Gastrocnemius medialis (tissue), 4 donors: ENCODE data around the gene CAMTA1. TPM values are rescaled to one million over a fixed set of nuclear protein-coding genes. Genes with fewer than 3 reads are reported as not detected.

Experiments used
- ATAC-seq, 2 donors: fragments of 150-250 bp; one replicate each; pipeline ENCODE4 v1.9.1; 2016
- DNase-seq, 2 donors: peaks; one replicate each; pipeline ENCODE4 v3.0.0-alpha.2; 2019
- H3K27ac ChIP-seq, 4 donors: fragments of 200-600 bp; sonication (generic); 1 replicate in 1 of 4; 2 replicates in 3 of 4; pipeline ENCODE4 v1.5.1; 2016 to 2018; ENCODE audit warnings: mild to moderate bottlenecking in 2 of 4, moderate library complexity in 1 of 4
- H3K27me3 ChIP-seq, 3 donors: fragments of 200-600 bp; sonication (generic) in 2 of 3; 1 replicate in 1 of 3; 2 replicates in 2 of 3; pipeline versions ENCODE4 v1.5.1 to v1.6.0; 2016 to 2019; ENCODE audit warnings: mild to moderate bottlenecking in 1 of 3, moderate library complexity in 1 of 3
- H3K36me3 ChIP-seq, 2 donors: fragments of 200-600 bp; sonication (generic) in 1 of 2; one replicate each; pipeline ENCODE4 v1.5.1; 2017 to 2018
- H3K4me1 ChIP-seq, 2 donors: fragments of 200-600 bp; sonication (generic) in 1 of 2; one replicate each; pipeline ENCODE4 v1.5.1; 2016 to 2017; ENCODE audit warnings: mild to moderate bottlenecking in 2 of 2
- H3K4me3 ChIP-seq, 4 donors: fragments of 200-600 bp; sonication (generic) in 3 of 4; 1 replicate in 1 of 4; 2 replicates in 3 of 4; pipeline ENCODE4 v1.5.1; 2016 to 2019; ENCODE audit warnings: mild to moderate bottlenecking in 2 of 4
- H3K9me3 ChIP-seq, 3 donors: fragments of 200-600 bp; sonication (generic) in 2 of 3; 1 replicate in 1 of 3; 2 replicates in 2 of 3; pipeline ENCODE4 v1.5.1; 2016 to 2019
- POLR2A ChIP-seq, 2 donors: fragments of 450-650 bp; IDR thresholded peaks; one replicate each; pipeline ENCODE4 v1.6.1; 2017; ENCODE audit warnings: antibody characterized with exemption in 2 of 2, mild to moderate bottlenecking in 2 of 2, moderate library complexity in 2 of 2
- in situ Hi-C, 4 donors: fragments of 200-750 bp; cut with MboI; loops; one replicate each; pipeline versions ENCODE4 v1.15.0 to v1.8.0; 2017; ENCODE audit warnings: low sequenced_read_pairs in 4 of 4
- intact Hi-C: fragments of 100-400 bp; cut with DNase I; formaldehyde crosslinking; loops from one replicate; pipeline ENCODE4 v1.15.1; 2023; ENCODE audit warnings: low total_unique reads
- total RNA-seq, 4 donors: library from RNA; depleted of rRNA; stranded (reverse); fragments of >200 nt; gene quantifications; one replicate each; pipeline versions ENCODE4 v1.1.0 to v1.2.3, GENCODE V29; 2016
- TF ChIP-seq, protein P1 (sequence below), 5 experiments: fragments of 450-650 bp in 3 of 5; fragments of 200-600 bp in 2 of 5; sonication (generic) in 2 of 5; IDR thresholded peaks in 4 of 5; conservative IDR thresholded peaks in 1 of 5; 1 replicate in 4 of 5; 2 replicates in 1 of 5; pipeline ENCODE4 v1.5.1; 2016 to 2019; ENCODE audit warnings: antibody characterized with exemption in 5 of 5, mild to moderate bottlenecking in 3 of 5, moderate library complexity in 3 of 5

CAMTA1 gene
- total RNA-seq, 4 donors from 2014 or later = 60.5 to 113 (median 70.4) TPM

DNA sequence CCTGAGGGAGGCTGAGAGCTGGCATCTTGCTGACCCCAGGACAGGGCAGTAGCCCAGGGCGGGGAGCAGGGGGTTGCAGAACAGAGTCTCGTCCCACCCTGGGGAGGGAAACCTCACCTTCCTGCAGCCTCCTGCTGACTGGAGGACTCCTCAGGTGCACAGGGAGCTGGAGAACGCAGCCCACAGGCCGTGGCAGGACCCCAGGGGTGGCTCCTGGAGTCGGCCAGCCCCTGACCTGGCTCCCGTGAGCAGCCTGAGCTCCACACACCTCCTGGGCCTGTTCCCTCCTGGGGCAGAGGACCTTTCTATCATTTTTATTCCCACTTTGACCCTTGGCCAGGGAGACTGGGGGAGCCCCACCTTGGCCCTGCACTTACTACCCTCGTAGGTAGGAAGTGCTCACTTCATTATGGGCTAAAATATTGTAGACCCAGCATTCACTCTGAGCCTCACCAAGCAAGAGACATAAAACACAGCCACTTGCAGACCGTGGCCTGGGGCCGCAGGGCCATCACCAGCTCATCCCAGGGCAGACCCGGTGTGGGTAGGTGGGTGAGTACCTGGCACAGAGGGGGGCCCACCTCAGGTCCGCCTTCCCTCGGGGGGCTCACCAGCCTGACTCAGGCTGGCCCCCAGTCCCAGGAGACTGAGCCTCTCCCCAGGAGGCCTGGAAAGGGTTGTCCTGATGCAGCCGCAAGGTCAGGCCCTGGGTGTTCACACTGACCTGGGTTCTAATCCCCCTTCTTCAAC lies 698.6 kb downstream of the CAMTA1 start:
- in situ Hi-C loops (no loop called here), intact Hi-C loops (no loop called here)
- no peaks in the 10 kb centered on the region for H3K9me3 ChIP-seq
- ATAC-seq = no peak
- no peak for TF ChIP-seq POLR2A (IDR thresholded peaks at IDR 0.05)
- TF ChIP-seq, protein P1, sequence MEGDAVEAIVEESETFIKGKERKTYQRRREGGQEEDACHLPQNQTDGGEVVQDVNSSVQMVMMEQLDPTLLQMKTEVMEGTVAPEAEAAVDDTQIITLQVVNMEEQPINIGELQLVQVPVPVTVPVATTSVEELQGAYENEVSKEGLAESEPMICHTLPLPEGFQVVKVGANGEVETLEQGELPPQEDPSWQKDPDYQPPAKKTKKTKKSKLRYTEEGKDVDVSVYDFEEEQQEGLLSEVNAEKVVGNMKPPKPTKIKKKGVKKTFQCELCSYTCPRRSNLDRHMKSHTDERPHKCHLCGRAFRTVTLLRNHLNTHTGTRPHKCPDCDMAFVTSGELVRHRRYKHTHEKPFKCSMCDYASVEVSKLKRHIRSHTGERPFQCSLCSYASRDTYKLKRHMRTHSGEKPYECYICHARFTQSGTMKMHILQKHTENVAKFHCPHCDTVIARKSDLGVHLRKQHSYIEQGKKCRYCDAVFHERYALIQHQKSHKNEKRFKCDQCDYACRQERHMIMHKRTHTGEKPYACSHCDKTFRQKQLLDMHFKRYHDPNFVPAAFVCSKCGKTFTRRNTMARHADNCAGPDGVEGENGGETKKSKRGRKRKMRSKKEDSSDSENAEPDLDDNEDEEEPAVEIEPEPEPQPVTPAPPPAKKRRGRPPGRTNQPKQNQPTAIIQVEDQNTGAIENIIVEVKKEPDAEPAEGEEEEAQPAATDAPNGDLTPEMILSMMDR (IDR thresholded peaks at IDR 0.05 in 4 of 5, conservative IDR thresholded peaks at IDR 0.05 in 1 of 5) = no peak
- H3K27ac ChIP-seq = no peak overlapping the region
- no peaks in the 10 kb centered on the region for H3K36me3 ChIP-seq
- H3K4me1 ChIP-seq = no peaks in the 10 kb centered on the region
- no peak for DNase-seq
- H3K4me3 ChIP-seq = no peak overlapping the region
- peaks cover 0 to 3% (median 0%) of the 10 kb centered on the region in 3 donors for H3K27me3 ChIP-seq

DNA sequence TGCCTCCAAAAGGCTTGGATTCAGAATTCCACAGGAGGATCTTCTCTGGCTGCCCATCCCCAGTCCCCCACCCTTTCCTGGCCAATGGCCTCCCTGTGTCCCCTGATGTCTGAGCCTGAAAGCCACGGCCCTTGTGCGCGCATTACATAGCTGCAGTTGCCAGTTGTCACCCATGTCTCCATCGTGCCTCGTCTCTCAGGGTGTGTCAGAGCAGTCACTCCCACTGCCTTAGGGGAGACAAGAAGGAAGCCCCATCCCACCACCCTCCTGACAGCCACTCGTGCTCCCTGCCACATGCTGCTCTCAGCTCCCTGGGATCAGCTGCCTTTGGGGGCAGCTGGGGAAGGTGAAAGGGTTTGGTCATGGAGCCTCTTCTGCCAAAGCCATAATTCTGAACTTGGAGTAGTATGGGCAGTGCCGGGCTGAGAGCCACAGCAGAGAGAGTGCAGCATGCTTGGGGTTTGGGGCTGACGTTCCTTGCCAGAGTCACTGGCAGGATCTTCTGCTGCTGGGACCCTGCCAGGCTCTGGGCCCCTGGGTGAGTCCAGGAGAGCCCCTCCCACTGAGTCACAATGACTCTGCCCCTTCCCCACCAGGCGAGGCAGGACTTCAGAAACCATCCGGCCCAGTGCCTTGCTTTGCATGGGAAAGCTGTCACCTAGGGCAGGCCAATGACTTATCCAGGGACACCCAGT lies 700.0 kb downstream of the CAMTA1 start:
- in situ Hi-C loops = no loop called here
- H3K36me3 ChIP-seq = no peaks in the 10 kb centered on the region
- no peaks in the 10 kb centered on the region for H3K9me3 ChIP-seq
- H3K27ac ChIP-seq = no peak overlapping the region
- ATAC-seq = no peak
- no peaks in the 10 kb centered on the region for H3K4me1 ChIP-seq
- no peak for TF ChIP-seq POLR2A (IDR thresholded peaks at IDR 0.05)
- TF ChIP-seq, protein P1 (IDR thresholded peaks at IDR 0.05 in 4 of 5, conservative IDR thresholded peaks at IDR 0.05 in 1 of 5) = no peak
- DNase-seq = no peak
- H3K27me3 ChIP-seq = peaks cover 0 to 3% (median 0%) of the 10 kb centered on the region in 3 donors
- intact Hi-C loops = no loop called here
- H3K4me3 ChIP-seq = no peak overlapping the region

DNA sequence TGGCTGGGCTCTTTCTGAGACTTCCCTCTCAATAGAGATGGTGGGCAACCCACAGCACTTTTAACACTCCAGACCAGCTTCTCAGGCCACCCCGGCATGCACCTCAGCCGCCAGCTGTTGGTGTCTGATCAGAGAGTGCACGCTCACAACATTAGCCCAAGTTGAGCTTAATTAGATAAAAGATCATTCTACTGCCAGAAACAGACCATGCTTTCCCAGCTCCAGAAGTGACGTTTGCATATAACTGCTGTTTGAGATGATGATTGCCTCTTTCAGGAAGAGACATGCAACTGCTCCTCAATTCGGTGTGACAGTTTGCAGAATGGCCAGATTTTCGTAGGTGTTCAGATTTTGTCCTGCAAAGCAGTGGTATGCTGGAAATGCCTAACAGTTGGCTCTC lies 700.6 kb downstream of the CAMTA1 start:
- intact Hi-C loops = no loop called here

DNA sequence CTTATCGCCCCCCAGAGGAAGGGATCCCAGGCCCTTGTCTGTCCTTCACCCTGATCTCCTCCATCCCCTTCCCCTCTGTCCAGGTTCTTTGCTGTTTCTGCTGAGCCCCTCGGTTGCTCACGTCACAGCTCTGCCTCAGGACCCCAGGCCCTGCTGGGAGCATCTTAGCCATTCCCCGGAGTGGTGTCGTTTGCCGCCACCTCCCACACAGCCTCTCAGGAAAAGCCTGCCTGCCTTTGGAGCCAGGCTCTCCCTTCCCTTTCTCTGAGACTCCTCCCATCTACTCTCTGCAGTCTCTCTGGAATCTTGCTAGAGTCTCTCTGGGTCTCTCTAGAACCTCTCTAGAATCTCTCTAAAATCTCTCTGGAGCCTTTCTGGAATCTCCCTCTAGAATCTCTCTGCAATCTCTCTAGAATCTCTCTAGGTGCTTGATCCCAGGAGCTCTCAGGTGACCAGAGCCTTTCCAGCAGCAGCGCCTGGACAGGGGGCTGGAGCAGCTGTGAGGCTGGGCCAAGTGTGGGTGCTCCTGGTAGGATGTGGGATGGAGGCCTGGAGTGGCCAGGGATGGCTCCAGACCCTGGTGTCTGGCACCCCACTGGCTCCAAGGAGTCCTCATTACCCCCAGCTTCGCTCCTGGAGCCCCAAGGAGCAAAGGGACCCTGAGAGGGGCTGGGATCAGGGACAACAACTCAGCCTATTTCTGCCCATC lies 702.7 kb downstream of the CAMTA1 start:
- no peak for DNase-seq
- in situ Hi-C loops = no loop called here
- Histone ChIP-seq H3K36me3 (no peaks in the 10 kb centered on the region), H3K27ac (no peak overlapping the region), H3K4me1 (no peaks in the 10 kb centered on the region), H3K27me3 (peaks cover 0 to 3% (median 0%) of the 10 kb centered on the region in 3 donors), H3K9me3 (no peaks in the 10 kb centered on the region), H3K4me3 (no peak overlapping the region)
- no peak for TF ChIP-seq POLR2A (IDR thresholded peaks at IDR 0.05)
- no peak for ATAC-seq
- intact Hi-C loops = no loop called here

More for the DNA sequence above, 700.6 kb downstream of the CAMTA1 start:
- no peaks in the 10 kb centered on the region for H3K4me1 ChIP-seq
- H3K4me3 ChIP-seq = no peak overlapping the region
- H3K9me3 ChIP-seq = no peaks in the 10 kb centered on the region
- DNase-seq (no peak), ATAC-seq (no peak)
- no peak overlapping the region for H3K27ac ChIP-seq
- TF ChIP-seq, protein P1 (IDR thresholded peaks at IDR 0.05 in 4 of 5, conservative IDR thresholded peaks at IDR 0.05 in 1 of 5) = no peak
- no peak for TF ChIP-seq POLR2A (IDR thresholded peaks at IDR 0.05)
- H3K36me3 ChIP-seq = no peaks in the 10 kb centered on the region
- peaks cover 0 to 3% (median 0%) of the 10 kb centered on the region in 3 donors for H3K27me3 ChIP-seq
- in situ Hi-C loops = no loop called here

DNA sequence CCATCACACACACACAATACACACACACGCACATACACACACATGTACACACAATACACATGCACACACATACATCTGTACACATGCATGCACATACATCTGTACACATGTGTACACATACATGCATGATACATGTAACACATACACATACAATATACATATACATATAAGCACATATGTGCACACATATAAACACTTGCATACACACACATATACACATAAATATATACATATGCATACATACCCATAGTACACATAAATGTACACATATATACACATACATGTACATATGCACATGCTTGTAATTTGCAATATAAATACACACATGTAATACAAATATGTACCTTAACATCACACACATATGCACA lies 703.2 kb downstream of the CAMTA1 start:
- TF ChIP-seq, protein P1 (IDR thresholded peaks at IDR 0.05 in 4 of 5, conservative IDR thresholded peaks at IDR 0.05 in 1 of 5) = no peak
- no peak for TF ChIP-seq POLR2A (IDR thresholded peaks at IDR 0.05)
- in situ Hi-C loops (no loop called here), intact Hi-C loops (no loop called here)

More for the DNA sequence above, 703.2 kb downstream of the CAMTA1 start:
- DNase-seq = no peak
- no peak for ATAC-seq
- Histone ChIP-seq H3K4me3 (no peak overlapping the region), H3K27ac (no peak overlapping the region), H3K27me3 (peaks cover 0 to 3% (median 0%) of the 10 kb centered on the region in 3 donors), H3K9me3 (no peaks in the 10 kb centered on the region), H3K4me1 (no peaks in the 10 kb centered on the region), H3K36me3 (no peaks in the 10 kb centered on the region)
